HG02678 (cell line): ENCODE results near the gene KCNE3.
"Not testable (repeated sequence)": the region's sequence is repeated elsewhere in the genome, so short reads cannot be mapped to it uniquely, and the experiment has no call there.

Source experiments
- ATAC-seq: cut with Tn5 transposase; IDR thresholded peaks from one replicate; pipeline ENCODE4 v1.9.1; 2021; ENCODE audit warnings: mild to moderate bottlenecking, moderate library complexity; ENCODE audit not compliant: unreplicated experiment

Gene KCNE3

GRCh38 chr11:74444173-74444826, 23.0 kb downstream of the KCNE3 start:
- ATAC-seq, result no peak

GRCh38 chr11:74443071-74443864, 24.1 kb downstream of the KCNE3 start:
- no peak for ATAC-seq

GRCh38 chr11:74442636-74443035, 24.7 kb downstream of the KCNE3 start:
- no peak for ATAC-seq

GRCh38 chr11:74438681-74439080, 28.7 kb downstream of the KCNE3 start:
- ATAC-seq, result no peak

GRCh38 chr11:74437441-74438042, 29.8 kb downstream of the KCNE3 start:
- no peak for ATAC-seq

GRCh38 chr11:74434528-74434927, 32.8 kb downstream of the KCNE3 start:
- ATAC-seq, result no peak

- no peak for ATAC-seq
Observed at GRCh38 chr11:74429205-74429604, 38.1 kb downstream of the KCNE3 start.

GRCh38 chr11:74427384-74427886, 39.9 kb downstream of the KCNE3 start:
- no peak for ATAC-seq

GRCh38 chr11:74425100-74425499, 42.2 kb downstream of the KCNE3 start:
- ATAC-seq, result no peak

GRCh38 chr11:74418509-74418895, 48.8 kb downstream of the KCNE3 start:
- no peak for ATAC-seq

- no peak for ATAC-seq
Observed at GRCh38 chr11:74417860-74418508, 49.4 kb downstream of the KCNE3 start.

GRCh38 chr11:74417379-74417804, 50.0 kb downstream of the KCNE3 start:
- no peak for ATAC-seq

GRCh38 chr11:74416974-74417373, 50.4 kb downstream of the KCNE3 start:
- not testable (repeated sequence) for ATAC-seq

- no peak for ATAC-seq
Observed at GRCh38 chr11:74412733-74413359, 54.5 kb downstream of the KCNE3 start.

GRCh38 chr11:74412321-74412720, 55.0 kb downstream of the KCNE3 start:
- ATAC-seq, result no peak

- no peak for ATAC-seq
Observed at GRCh38 chr11:74409633-74410032, 57.7 kb downstream of the KCNE3 start.
